Activated CD8-positive, alpha-beta memory T cell treated with anti-CD3 and anti-CD28 coated beads, Interleukin-2, amount 50 U/mL, for 24 hours (primary cell): ENCODE results near the gene LCN10.

Experiments
- DNase-seq: peaks from one replicate; pipeline ENCODE4 v3.0.0-alpha.2; 2020; ENCODE audit errors: extremely low read depth

The LCN10 gene

DNA sequence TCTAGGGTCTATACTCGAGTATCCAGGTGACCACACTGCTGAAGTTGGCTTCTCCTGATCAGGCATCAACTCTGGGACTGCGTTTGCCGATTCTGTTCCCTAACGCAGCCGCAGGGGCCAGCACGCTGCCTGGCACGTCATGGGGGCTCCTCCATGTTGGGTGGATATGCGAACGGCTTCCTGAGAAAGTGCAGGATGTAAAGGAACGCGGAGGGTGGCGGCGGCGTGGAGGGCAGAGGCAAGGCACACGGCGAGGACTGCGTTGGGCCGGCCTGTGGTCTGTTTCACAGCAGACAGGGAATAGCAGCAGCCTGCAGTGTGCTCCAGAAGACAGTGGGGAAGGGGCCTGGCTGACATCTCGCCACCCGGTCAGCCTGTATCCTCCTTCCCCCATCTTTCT lies 3.8 kb downstream of the LCN10 start:
- DNase-seq, result no peak

DNA sequence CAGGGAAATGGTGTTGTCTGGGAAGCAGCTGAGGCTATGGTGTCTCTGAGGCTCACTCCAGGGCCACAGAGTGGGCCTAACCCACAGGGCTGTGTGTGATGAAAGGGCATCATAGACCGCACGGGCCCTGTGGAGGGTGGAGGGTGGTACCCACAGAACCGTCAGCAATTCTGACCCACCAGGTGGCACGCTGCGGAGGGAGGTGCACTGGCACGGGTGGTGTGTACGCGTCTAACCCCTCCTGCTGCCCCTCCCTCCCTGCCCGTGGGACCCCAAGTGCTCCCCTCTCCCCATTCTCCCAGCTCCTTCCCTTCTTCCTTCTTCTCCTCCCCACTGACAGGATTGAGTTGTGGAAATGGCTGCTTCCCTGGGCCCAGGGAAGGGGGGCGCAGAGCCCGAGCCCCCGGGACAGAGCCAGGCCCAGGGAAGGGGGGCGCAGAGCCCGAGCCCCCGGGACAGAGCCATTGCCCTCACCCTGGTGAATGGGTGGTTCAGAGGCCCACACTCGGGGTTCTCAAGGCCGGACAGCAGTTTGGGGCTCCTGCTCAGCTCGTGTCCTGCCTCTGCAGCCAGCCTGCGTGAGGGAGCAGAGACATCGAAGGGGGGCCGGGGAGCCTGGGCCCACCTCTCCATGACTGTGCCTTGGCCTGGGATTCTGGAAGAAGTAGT lies 6.8 kb downstream of the LCN10 start:
- no peak for DNase-seq

DNA sequence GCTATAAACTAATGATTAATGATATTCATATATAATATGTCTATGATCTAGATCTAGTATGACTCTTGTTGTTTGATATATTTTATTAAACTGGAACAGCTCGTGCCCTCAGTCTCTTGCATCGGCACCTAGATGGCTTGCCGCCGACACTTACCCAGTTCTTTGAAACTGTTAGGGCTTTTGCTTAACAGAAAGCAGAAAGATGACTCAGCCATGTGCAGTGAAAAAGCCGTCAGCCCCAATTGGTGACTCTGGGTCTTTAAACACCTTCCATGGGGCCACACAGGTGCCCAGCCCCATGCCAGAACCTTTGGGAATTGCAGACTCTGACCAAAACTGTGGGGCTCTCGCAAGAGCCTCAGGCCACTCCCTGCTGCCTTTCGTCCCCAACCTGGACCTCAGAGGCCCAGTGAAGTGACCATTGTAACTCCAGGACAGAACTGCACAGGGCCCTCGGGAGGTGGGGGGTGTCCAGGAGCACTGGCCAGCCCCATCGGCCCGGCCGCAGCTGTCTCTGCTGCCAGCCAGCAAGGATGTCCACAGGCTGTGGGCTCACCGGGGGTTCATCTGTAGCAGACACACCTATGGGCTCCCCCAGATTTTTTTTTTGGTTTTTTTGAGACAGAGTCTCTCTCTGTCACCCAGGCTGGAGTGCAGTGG lies 7.8 kb downstream of the LCN10 start:
- no peak for DNase-seq

DNA sequence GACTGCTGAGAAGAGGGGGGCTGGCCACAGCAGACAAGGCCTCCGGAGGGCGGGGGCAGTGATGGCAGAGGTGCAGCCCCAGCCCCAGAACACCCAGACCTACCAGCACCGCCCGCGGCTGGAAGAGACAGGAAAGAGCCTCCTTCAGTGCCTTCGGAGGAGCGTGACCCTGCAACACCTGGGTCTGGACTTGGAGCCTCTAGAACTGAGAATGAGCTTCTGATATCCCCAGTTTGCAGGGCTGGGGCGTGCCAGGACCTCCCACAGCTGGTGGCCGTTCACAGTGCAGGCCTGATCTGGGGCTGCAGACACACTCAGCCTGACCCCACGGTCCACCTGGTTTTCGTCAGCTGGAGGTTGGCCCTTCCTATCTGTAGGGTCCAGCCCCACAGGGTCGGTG lies 9.1 kb downstream of the LCN10 start:
- no peak for DNase-seq

DNA sequence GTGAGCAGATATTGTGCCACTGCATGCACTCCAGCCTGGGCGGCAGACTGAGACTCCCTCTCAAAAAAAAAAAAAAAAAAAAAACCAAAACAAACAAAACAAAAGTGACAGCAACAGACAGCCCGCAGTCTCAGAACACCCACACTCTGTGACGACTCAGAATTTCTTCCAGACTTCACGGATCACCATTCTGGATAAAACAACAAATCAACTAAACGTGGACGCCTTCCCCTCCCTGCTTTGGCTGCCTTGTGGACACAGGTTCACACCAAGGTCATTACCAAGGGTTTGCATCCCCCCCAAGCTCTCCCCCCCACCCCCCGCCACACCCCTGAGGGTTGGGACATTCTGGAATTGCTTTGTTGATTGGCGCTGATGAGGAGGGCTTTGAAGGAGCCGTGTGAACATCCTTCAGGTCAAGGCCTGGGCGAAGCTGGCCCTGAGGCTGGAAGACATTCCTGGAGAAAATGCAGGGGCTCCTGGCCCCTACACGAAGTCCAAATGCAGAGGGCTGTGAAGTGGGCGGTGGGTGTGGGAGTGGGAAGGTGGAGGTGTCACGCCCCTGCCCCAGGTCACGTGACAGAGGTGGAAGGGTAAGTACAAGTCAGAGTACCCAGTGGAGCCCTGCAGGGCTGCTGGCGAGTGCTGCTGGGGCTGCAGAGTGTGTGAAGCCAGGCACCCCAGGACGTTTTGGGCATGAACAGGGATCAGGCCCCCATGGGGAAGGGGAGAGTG lies 10.1 kb downstream of the LCN10 start:
- DNase-seq, result no peak

DNA sequence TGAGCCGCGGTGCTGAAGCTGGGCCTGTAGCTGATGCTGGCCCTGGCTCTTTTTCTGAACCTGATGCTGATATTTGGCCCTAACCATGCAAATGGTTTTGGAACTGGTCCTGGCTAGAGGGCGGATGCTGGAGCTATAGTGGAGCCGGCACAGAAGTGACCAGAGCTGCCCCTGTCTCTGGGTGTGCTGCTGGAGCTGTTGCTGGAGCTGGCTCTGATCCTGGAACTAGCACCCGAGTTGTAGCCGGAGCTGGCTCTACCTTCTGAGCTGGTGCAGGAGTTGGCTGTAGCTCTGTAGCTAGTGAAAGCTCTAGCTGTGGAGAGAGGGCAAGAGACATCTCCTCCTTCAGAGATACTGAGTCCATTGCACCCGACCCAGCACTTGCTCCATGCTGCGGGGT lies 12.8 kb downstream of the LCN10 start:
- no peak for DNase-seq

DNA sequence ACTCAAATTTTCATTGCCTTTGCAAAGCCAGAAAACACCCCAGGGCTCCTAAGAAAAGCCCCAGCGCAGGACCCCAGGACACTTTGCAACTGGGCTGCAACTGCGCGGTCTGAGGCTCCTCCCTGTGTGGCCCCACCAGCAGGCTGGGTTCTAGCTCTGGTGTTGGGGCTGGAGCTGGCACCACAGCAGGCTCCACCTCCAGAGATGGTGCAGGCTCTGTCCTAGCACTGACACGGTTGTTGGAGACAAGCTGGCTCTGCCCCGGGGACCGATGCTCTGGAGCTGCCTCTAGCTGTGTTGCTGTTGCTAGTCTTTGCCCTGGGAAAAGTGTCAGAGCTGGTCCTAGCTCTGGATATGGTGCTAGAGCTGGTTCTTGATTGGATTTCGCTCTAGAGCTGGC lies 13.6 kb downstream of the LCN10 start:
- DNase-seq, result no peak

DNA sequence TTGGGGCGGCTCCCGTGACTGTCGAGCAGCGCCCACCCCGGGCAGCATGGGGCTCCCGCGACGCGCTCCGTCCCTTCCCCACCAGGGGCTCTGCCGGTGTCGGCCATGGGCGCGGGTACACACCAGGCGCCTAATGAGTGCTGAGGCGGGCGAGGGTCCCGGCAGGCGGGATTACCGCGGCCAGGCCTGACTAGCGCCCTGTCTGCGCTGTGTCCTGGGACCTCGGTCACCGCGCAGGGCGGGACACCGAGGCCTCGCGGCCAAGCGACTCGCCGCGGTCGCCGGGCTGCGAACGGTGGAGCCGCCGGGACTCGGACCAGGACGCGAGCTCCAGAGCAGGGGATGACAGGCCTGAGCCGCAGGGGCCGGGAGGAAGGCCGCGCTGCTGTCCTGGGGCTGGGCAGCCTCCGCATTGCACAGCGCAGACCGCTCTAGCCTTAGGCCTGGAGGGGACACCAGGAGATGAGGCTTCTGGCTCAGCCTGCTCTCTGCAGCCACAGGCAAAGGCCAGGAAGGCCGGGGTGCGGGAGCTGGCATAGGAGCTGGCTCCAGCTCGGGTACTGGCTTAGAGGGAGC lies 14.1 kb downstream of the LCN10 start:
- DNase-seq, result no peak

DNA sequence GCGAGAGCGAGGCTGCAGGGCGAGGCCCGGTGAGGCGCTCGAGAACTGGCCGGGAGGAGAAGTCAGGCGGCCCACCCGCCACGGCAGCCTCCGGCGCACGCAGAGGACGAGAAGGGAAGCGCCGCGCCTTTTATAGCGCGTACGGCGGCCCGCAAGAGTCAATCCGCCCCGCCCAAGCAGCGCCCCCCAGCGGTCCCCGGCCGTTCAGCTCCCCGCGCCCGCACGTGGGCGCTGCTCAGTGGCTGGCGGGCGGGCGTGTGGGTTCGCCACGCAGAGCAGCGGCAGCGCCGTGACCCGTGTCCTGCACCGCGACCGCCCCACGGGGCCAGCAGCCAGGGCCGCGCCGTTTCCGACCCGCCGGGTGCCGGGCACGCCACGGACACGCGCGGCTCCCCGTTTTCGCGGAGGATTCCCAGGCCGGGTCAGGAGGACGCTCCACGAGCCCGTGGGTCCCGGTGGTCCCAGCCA lies 14.6 kb downstream of the LCN10 start:
- DNase-seq, result peak; percentile 75

DNA sequence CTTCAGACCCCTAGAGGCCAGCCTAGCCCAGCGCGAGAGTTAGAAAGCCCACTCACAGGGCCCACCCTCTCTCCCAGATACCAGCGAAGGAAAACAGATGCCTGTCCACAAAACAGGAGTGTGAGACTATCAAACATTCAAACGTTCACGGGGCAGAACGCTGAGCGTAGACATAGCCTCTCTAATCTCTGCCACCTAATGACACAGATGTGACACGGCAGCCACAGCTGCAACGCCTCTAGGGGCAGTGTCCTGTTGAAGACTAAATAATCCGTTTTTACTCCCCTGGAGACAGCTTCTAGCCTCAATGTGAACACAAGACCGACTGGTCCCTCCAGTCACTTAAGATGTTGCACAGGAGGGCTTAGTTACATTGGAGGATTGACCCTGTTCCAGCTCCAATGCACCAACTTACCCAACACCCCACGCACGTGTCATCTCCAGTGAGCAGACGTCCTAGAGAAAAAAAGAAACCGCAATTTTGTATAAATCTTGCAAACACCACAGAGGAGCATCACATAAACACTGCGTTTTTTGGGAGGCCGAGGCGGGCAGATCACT lies 16.0 kb downstream of the LCN10 start:
- no peak for DNase-seq

DNA sequence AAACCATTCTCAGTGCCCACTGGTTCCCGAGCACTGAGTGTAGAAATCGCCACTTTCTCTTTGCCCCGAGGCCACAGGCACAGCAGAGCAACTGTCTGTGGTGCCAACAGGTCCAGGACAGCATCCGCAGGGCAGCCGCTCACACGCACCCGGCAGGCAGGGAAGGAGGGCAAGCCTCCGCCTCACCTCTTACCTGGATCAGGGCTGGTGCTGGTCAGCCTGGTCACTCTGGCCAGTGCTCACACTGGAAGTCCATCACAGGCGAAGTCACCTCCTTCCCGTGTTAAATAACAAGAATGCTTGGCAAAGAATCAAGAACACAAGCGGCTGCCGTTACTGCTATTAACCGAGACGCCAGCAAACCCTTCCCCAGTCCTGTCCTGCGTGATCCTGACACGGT lies 16.6 kb downstream of the LCN10 start:
- no peak for DNase-seq

DNA sequence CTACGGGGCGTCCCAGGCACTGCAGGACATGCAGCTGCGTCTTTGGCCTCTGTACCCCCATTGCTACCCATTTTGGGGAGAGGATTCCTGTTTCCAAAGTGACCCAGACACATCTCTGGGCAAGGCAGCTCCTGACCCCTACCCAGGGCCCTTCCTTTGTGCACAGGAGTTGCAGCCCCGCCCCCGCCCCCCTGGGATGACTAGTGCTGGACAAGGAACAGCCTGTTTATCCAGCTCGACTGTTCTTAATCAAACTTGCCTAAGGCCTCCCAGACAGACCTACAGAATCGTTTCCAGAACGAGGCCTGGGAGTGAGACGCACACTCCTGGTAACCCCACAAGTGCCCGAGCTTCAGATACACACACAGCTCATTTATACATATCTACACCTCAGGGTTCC lies 17.1 kb downstream of the LCN10 start:
- no peak for DNase-seq

DNA sequence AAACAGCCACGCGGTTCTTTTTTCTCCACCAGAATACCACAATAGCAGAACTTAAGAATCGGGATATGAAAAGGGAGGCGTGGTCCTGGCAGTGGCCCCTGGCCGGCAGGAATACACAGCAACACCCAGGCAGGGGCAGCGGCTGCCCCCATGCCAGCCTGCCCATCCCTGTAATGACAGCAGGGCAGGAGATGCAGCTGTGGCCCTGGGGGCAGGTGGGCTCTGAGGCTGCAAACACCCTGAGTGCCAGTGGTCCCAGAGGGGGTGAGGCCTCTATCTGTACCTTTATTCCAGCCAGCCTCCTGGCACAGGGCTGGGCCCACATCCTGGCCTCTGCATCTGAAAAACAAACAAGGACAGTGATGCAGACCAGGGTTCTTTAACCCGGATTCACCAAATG lies 18.0 kb downstream of the LCN10 start:
- no peak for DNase-seq

DNA sequence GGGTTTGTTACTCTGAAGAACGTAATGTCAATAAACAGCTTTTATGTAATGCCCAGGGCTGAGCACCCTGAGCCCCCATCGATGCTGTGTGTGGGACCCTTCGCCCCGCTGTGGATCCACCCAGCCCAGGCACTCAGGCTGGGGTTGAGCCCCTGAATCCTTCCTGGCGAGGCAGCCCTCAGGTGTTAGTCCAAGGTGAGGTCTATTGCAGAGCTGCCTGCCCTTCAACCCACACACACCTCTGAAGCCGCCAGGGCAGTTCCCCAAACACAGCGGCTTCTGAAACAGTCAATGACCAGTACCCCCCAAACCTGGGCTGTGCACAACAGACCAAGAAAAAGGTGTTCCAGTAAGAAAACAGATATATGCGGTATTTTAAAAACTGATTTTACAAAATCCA lies 18.8 kb downstream of the LCN10 start:
- no peak for DNase-seq

DNA sequence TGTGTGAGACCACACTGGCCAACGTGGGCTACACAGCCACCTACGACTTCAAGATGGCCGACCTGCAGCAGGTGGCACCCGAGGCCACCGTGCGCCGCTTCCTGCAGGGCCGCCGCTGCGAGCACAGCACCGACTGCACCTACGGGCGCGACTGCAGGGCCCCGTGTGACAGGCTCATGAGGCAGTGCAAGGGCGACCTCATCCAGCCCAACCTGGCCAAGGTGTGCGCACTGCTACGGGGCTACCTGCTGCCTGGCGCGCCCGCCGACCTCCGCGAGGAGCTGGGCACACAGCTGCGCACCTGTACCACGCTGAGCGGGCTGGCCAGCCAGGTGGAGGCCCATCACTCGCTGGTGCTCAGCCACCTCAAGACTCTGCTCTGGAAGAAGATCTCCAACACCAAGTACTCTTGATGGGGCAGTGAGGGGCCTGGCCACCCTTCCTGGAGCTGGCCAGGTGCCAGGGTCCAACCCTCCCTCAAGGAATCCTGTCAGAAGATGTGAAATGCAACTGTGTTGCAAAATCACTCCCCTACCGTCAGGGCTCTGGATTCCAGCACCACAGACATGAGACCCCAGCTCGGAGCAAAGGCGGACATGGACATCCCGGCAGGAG lies 19.3 kb downstream of the LCN10 start:
- DNase-seq, result no peak

DNA sequence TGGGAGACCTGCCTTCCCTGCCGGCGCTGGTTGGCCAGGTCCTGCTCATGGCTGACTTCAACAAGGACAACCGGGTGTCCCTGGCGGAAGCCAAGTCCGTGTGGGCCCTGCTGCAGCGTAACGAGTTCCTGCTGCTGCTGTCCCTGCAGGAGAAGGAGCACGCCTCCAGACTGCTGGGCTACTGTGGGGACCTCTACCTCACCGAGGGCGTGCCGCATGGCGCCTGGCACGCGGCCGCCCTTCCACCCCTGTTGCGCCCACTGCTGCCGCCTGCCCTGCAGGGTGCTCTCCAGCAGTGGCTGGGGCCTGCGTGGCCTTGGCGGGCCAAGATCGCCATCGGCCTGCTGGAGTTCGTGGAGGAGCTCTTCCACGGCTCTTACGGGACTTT lies 19.8 kb downstream of the LCN10 start:
- no peak for DNase-seq

DNA sequence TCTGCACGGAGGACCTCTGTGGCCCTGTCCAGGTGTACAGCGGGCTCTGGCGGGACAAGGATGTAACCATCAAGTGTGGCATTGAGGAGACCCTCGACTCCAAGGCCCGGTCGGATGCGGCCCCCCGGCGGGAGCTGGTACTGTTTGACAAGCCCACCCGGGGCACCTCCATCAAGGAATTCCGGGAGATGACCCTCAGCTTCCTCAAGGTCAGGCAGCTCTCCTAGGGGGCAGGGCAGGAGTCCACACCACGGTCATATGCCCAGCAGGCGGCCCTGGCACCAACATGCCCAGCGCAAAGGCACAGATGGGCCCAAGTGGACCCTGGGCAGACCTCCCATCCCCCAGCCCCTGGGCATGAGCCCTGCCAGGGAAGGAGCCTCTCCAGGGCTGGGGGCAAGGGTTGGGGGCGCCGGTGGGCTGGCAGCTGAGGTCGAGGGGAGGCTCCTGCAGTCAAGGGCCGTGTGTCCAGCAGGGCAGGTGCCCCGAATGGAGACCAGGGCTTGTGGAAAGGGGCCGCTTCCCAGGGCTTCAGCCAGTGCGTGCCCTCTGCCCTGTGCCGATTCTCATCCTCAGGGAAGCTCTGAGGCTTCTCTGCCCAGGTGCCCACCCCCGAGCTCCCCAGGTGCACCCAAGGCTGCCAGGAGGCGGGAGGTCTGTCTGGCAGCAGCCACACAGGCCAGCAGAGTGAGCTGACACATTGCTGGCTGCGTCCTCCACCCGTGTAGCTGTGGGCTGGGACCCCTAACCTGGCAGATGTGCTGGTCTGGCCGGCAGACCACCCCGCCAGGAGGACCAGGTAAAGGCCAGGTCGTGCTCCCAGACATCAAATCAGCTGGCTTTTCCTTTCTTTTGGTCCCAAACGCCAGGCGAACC lies 20.4 kb downstream of the LCN10 start:
- DNase-seq, result no peak

DNA sequence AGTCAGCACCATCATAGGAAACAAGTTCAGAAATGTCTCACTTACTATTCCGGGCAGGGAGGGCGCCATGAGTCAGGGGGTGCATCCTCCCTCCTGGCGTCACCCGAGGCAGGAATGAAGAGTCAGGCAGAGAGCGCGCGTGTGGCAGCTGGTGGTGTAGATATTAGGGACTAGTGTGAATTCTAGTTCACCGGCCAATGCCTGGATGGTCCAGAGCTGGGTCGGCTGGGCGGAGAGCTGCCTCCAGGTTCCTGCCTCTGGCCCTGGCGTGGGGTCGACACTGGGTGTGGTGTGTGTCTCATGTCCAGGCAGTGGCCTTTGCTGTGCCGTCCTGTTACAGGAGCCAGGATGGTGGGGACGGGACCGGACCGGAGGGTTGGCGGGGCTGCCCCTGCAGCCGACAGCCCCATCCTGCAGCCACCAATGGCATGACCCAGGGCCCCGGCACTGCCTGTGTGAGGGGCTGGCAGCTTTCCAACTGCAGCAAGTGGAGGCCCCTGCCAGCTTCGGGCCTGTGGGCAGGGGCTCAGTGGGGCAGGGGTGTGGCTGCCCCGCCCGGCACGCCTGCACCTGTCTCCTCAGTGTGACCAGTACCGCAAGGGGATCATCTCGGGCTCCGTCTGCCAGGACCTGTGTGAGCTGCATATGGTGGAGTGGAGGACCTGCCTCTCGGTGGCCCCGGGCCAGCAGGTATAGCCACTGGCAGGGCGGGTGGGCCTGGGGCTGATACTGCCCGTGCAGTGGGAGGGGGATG lies 21.2 kb downstream of the LCN10 start:
- DNase-seq, result no peak

DNA sequence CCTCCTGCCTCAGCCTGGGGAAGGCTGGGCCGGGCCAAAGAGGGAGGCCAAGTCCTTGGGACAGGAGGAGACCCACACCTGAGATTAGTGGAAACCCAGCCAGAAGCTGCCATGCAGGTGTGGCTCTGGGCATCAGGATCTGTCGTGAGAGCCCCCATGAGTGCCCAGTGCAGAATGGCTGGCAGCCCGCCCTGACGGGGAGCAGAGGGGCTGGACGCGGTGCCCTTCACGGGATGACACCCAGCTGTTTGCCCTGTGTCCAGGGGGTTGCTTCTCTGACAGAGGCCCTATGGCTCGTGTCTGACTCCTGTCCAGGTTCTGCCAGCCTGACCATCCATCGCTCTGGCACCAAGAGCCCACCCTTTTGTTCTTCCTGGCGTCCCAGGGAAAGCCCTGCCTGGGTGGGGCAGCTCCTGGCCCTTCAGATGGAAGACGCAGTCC lies 21.8 kb downstream of the LCN10 start:
- no peak for DNase-seq

DNA sequence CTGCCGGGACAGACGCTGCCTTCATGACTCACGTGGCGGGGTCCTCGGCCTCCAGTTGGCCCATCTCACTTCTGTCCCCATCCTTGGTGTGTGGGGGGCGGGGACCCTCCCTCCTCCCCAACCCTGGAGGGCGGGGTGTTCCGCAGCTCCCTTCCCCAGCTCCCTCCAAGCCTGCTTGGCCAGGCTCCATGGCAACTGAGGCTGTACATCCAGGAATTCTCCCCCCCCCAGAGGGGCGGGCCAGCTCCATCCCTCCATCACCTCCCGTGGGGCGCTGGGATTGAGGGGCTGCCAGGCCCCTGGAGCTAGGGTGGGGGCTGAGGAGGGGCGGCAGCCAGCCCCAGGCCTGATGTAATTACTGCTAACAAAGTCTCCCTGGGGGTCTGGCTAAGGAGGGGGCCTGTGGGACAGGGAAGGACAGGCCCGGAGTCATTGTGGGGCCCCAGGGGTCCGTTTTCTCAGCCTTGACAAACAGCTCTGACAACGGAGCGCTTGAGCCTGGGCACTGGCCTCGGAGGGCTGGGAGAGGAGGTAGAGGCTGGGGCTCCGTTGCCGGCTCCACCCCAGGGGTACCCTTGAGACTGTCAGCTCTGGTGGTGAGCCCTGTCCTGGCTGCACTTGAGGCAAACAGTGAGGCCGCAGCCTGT lies 22.4 kb downstream of the LCN10 start:
- DNase-seq, result no peak
